B cell (primary cell): ENCODE data around the gene SPTLC2. TPM values are rescaled to one million over a fixed set of nuclear protein-coding genes. Genes with fewer than 3 reads are reported as not detected.

Experiments
- ATAC-seq: fragments of 200-7000 bp; cut with Tn5 transposase; one replicate; pipeline ENCODE4 v1.10.0; 2021; ENCODE audit warnings: low read depth, mild to moderate bottlenecking, moderate number of reproducible peaks, moderate library complexity
- CTCF ChIA-PET: fragments of 350-600 bp; sonication (Branson Sonifier 250); formaldehyde crosslinking; loops from one replicate; lab custom pipeline; 2021; ENCODE audit warnings: antibody characterized with exemption, inconsistent platforms; lab: Charles Lee
- POLR2A ChIA-PET: fragments of 350-600 bp; sonication (Branson Sonifier 250); formaldehyde crosslinking; loops from one replicate; lab custom pipeline; 2021; ENCODE audit warnings: antibody characterized with exemption; lab: Charles Lee
- DNase-seq: peaks from one replicate; pipeline ENCODE4 v3.0.0; 2013
- H2AFZ ChIP-seq: 2 replicates; pipeline ENCODE4 v1.6.1; 2012; ENCODE audit warnings: mild to moderate bottlenecking, low read depth, low read length; ENCODE audit not compliant: insufficient read depth, poor library complexity, severe bottlenecking
- H3K27ac ChIP-seq, 2 donors: 1 replicate in 1 of 2; 2 replicates in 1 of 2; pipeline ENCODE4 v1.5.1; 2012 to 2013; ENCODE audit warnings: low read length in 2 of 2, mild to moderate bottlenecking in 2 of 2, moderate library complexity in 1 of 2
- H3K27me3 ChIP-seq, 4 experiments: fragments of 200-600 bp in 1 of 4; sonication (generic) in 1 of 4; replicated peaks in 1 of 4; 1 replicate in 2 of 4; 2 replicates in 2 of 4; pipeline versions ENCODE4 v1.6.1 to v1.7.0; 2013 to 2016; ENCODE audit warnings: low read length in 3 of 4, mild to moderate bottlenecking in 2 of 4, mixed read lengths in 1 of 4, moderate library complexity in 1 of 4; ENCODE audit not compliant: insufficient read depth in 4 of 4, control insufficient read depth in 3 of 4; ENCODE audit errors: control extremely low read depth in 1 of 4
- H3K36me3 ChIP-seq, 2 experiments: replicated peaks in 1 of 2; 1 replicate in 1 of 2; 2 replicates in 1 of 2; pipeline versions ENCODE4 v1.6.1 to v1.7.1; 2013; ENCODE audit warnings: low read length in 1 of 2; ENCODE audit not compliant: insufficient read depth in 2 of 2, control insufficient read depth in 1 of 2; ENCODE audit errors: control extremely low read depth in 1 of 2, extremely low read depth in 1 of 2
- H3K4me1 ChIP-seq, 2 donors: fragments of 200-600 bp in 1 of 2; sonication (generic) in 1 of 2; 1 replicate in 1 of 2; 2 replicates in 1 of 2; pipeline versions ENCODE4 v1.5.1 to v1.6.1; 2013 to 2017; ENCODE audit warnings: low read length in 2 of 2; ENCODE audit not compliant: control insufficient read depth in 2 of 2, insufficient read depth in 2 of 2
- H3K4me2 ChIP-seq: replicated peaks from 2 replicates; pipeline ENCODE3; 2012; ENCODE audit warnings: mild to moderate bottlenecking, low read depth, low read length; ENCODE audit not compliant: poor library complexity, severe bottlenecking
- H3K4me3 ChIP-seq, 5 experiments: fragments of 200-600 bp in 1 of 5; sonication (generic) in 1 of 5; 1 replicate in 3 of 5; 2 replicates in 2 of 5; pipeline versions ENCODE4 v1.5.1 to v1.7.0; 2011 to 2016; ENCODE audit warnings: low read length in 4 of 5, mild to moderate bottlenecking in 4 of 5, low read depth in 2 of 5, control low read depth in 1 of 5, moderate library complexity in 1 of 5; ENCODE audit not compliant: insufficient read depth in 1 of 5; ENCODE audit errors: control extremely low read depth in 1 of 5, extremely low read depth in 1 of 5
- H3K79me2 ChIP-seq: fragments of 200-600 bp; sonication (generic); one replicate; pipeline ENCODE4 v1.6.0; 2016; ENCODE audit warnings: low read length; ENCODE audit not compliant: control insufficient read depth, insufficient read depth
- H3K9ac ChIP-seq: fragments of 200-600 bp; sonication (generic); 2 replicates; pipeline ENCODE4 v1.6.1; 2017; ENCODE audit warnings: mild to moderate bottlenecking, low read length, moderate library complexity
- H3K9me3 ChIP-seq, 3 donors: one replicate each; pipeline versions ENCODE4 v1.6.1 to v1.7.1; 2013; ENCODE audit warnings: low read length in 2 of 3; ENCODE audit not compliant: control insufficient read depth in 2 of 3, insufficient read depth in 1 of 3; ENCODE audit errors: control extremely low read depth in 1 of 3
- H4K20me1 ChIP-seq: 2 replicates; pipeline ENCODE4 v1.6.0; 2012; ENCODE audit warnings: mild to moderate bottlenecking, low read length; ENCODE audit not compliant: insufficient read depth, control insufficient read depth, poor library complexity, severe bottlenecking
- H3K27ac Mint-ChIP-seq: one replicate; pipeline ENCODE4 v1.8.0; 2021; ENCODE audit warnings: mixed read lengths
- H3K27me3 Mint-ChIP-seq: one replicate; pipeline ENCODE4 v1.8.0; 2021; ENCODE audit warnings: mixed read lengths
- H3K4me1 Mint-ChIP-seq: one replicate; pipeline ENCODE4 v1.8.0; 2021; ENCODE audit warnings: mixed read lengths
- H3K4me3 Mint-ChIP-seq: one replicate; pipeline ENCODE4 v1.8.0; 2021; ENCODE audit warnings: mixed read lengths
- H3K9me3 Mint-ChIP-seq: one replicate; pipeline ENCODE4 v1.8.0; 2022; ENCODE audit warnings: mixed read lengths; ENCODE audit not compliant: insufficient read depth
- CTCF ChIP-seq: fragments of 200-600 bp; IDR thresholded peaks from one replicate; pipeline ENCODE4 v1.8.0; 2022; ENCODE audit warnings: antibody characterized with exemption, mild to moderate bottlenecking
- EZH2 ChIP-seq: IDR thresholded peaks from 2 replicates; pipeline ENCODE4 v1.6.1; 2012; ENCODE audit warnings: borderline replicate concordance, low read depth, mild to moderate bottlenecking, moderate library complexity, low read length; ENCODE audit not compliant: insufficient read depth, poor library complexity, severe bottlenecking
- whole genome bisulfite sequencing: methylation state at CpG from one replicate; pipeline ENCODE4 v1.1.5; 2013; ENCODE audit warnings: missing lambda C conversion rate; ENCODE audit not compliant: insufficient coverage; 5-methylcytosine and 5-hydroxymethylcytosine counted together
- intact Hi-C: fragments of 100-400 bp; cut with micrococcal nuclease; formaldehyde crosslinking; loops from one replicate; pipeline ENCODE4 v1.10.0; 2022
- polyA plus RNA-seq: library from polyadenylated mRNA; depleted of rRNA; stranded (reverse); fragments of >200 nt; gene quantifications from 2 replicates; pipeline ENCODE4 v1.2.3, GENCODE V29; 2012
- total RNA-seq, 2 donors: library from RNA; stranded (reverse); fragments of 120-200 nt in 1 of 2; gene quantifications; 1 replicate in 1 of 2; 2 replicates in 1 of 2; pipeline versions ENCODE4 v1.2.3 to v1.2.4, GENCODE V29; 2013 to 2022

Gene SPTLC2
- total and polyA plus RNA-seq, 2 donors (not counting 1 experiment from before 2014, with no cell fraction given), result 9.4 to 41.4 TPM

GRCh38 chr14:77612011-77612620 is 4.3 kb downstream of the SPTLC2 start:
- WGBS, result 100% methylated on average over 1 of the region's 2 CpGs
- no peak overlapping the region for H3K4me2 ChIP-seq
- peaks cover 0 to 4% of the 10 kb centered on the region in 2 experiments for H3K36me3 ChIP-seq
- POLR2A ChIA-PET, result no interaction called here
- no peak overlapping the region for H3K4me3 ChIP-seq
- no peaks in the 10 kb centered on the region for H3K9me3 Mint-ChIP-seq
- H3K27me3 Mint-ChIP-seq, result no peaks in the 10 kb centered on the region
- H2AFZ ChIP-seq, result no peak overlapping the region
- no peaks in the 10 kb centered on the region for H3K9me3 ChIP-seq
- CTCF ChIA-PET, result interaction anchor here (0.7 kb wide), 1 partner anchor 48 kb away, joined by 3 read pairs; no protein-coding TSS in a partner anchor
- no peak overlapping the region for H3K4me3 Mint-ChIP-seq
- H3K27ac Mint-ChIP-seq, result no peak overlapping the region
- TF ChIP-seq CTCF, result no peak
- TF ChIP-seq EZH2, result no peak
- intact Hi-C loops, result loop anchor here (10.0 kb wide), 2 partner anchors 47 to 797 kb away; partner anchors contain the start of gene ANGEL1
- peaks cover 43% of the 10 kb centered on the region for H4K20me1 ChIP-seq
- H3K4me1 ChIP-seq, result peaks cover 44 to 50% of the 10 kb centered on the region in 2 donors
- ATAC-seq (no peak), DNase-seq (no peak)
- no peaks in the 10 kb centered on the region for H3K27me3 ChIP-seq
- peaks cover 61% of the 10 kb centered on the region for H3K4me1 Mint-ChIP-seq
- peaks cover 95% of the 10 kb centered on the region for H3K79me2 ChIP-seq
- no peak overlapping the region for H3K9ac ChIP-seq
- peak overlapping the region in 1 of 2 donors; percentile 52 for H3K27ac ChIP-seq

- ChIA-PET POLR2A (interaction anchor here (0.8 kb wide), 1 partner anchor 47 kb away, joined by 11 read pairs; no protein-coding TSS in a partner anchor), CTCF (no interaction called here)
- no peak overlapping the region for H3K27ac ChIP-seq
- H3K27ac Mint-ChIP-seq, result no peak overlapping the region
- peaks cover 100% of the 10 kb centered on the region for H3K79me2 ChIP-seq
- H3K4me3 Mint-ChIP-seq, result no peak overlapping the region
- H3K9me3 Mint-ChIP-seq, result no peaks in the 10 kb centered on the region
- peaks cover 38% of the 10 kb centered on the region for H4K20me1 ChIP-seq
- peaks cover 0 to 4% of the 10 kb centered on the region in 2 experiments for H3K36me3 ChIP-seq
- no peak overlapping the region for H3K9ac ChIP-seq
- peaks cover 51 to 55% of the 10 kb centered on the region in 2 donors for H3K4me1 ChIP-seq
- DNase-seq (no peak), ATAC-seq (no peak)
- TF ChIP-seq CTCF, result no peak
- no peak for TF ChIP-seq EZH2
- H3K27me3 Mint-ChIP-seq, result no peaks in the 10 kb centered on the region
- no peak overlapping the region for H3K4me2 ChIP-seq
- H3K27me3 ChIP-seq, result no peaks in the 10 kb centered on the region
- H3K9me3 ChIP-seq, result no peaks in the 10 kb centered on the region
- peaks cover 64% of the 10 kb centered on the region for H3K4me1 Mint-ChIP-seq
- H3K4me3 ChIP-seq, result no peak overlapping the region
- 71% methylated on average over 1 of the region's 3 CpGs for WGBS
- intact Hi-C loops, result loop anchor here (10.0 kb wide), 2 partner anchors 46 to 796 kb away; partner anchors contain the start of gene ANGEL1
- no peak overlapping the region for H2AFZ ChIP-seq
Observed at GRCh38 chr14:77610553-77610952, 5.9 kb downstream of the SPTLC2 start.
